SK-N-SH treated with all-trans-retinoic acid at 6 μM for 48 hours (cell line): Measurements from ENCODE around the gene DMD.

Source experiments
- ESRRG ChIP-seq: fragments of 250-450 bp; sonication (Bioruptor Pico); IDR thresholded peaks from 2 replicates; pipeline ENCODE4 v1.6.1; 2021; ENCODE audit warnings: mild to moderate bottlenecking
- PATZ1 ChIP-seq: fragments of 250-450 bp; sonication (Bioruptor Pico); IDR thresholded peaks from 2 replicates; pipeline ENCODE4 v1.8.0; 2020; ENCODE audit warnings: mild to moderate bottlenecking, moderate library complexity, borderline replicate concordance
- POU6F1 ChIP-seq: fragments of 250-450 bp; sonication (Bioruptor Pico); IDR thresholded peaks from 2 replicates; pipeline ENCODE4 v1.8.0; 2021; ENCODE audit warnings: low read depth, mild to moderate bottlenecking, moderate library complexity, borderline replicate concordance
- SNAI2 ChIP-seq: fragments of 250-450 bp; sonication (Bioruptor Pico); IDR thresholded peaks from 2 replicates; pipeline ENCODE4 v1.5.0; 2020; ENCODE audit warnings: mild to moderate bottlenecking, moderate library complexity
- TCF4 ChIP-seq: fragments of 250-450 bp; sonication (Bioruptor Pico); IDR thresholded peaks from 2 replicates; pipeline ENCODE4 v1.8.0; 2021; ENCODE audit warnings: mild to moderate bottlenecking, moderate library complexity, borderline replicate concordance
- TOX ChIP-seq: fragments of 250-450 bp; sonication (Bioruptor Pico); IDR thresholded peaks from 2 replicates; pipeline ENCODE4 v1.8.0; 2021; ENCODE audit warnings: mild to moderate bottlenecking, moderate library complexity, borderline replicate concordance
- ZC3H10 ChIP-seq: fragments of 250-450 bp; sonication (Bioruptor Pico); IDR thresholded peaks from 2 replicates; pipeline ENCODE4 v1.5.1; 2021; ENCODE audit warnings: mild to moderate bottlenecking, moderate library complexity
- ZFP3 ChIP-seq: fragments of 250-450 bp; sonication (Bioruptor Pico); IDR thresholded peaks from 2 replicates; pipeline ENCODE4 v1.5.0; 2020; ENCODE audit warnings: mild to moderate bottlenecking, moderate library complexity
- ZFP30 ChIP-seq: fragments of 450-650 bp; formaldehyde crosslinking; IDR thresholded peaks from 2 replicates; pipeline ENCODE4 v1.5.0; 2022; ENCODE audit warnings: mild to moderate bottlenecking, moderate library complexity
- ZNF70 ChIP-seq: fragments of 450-650 bp; formaldehyde crosslinking; IDR thresholded peaks from 2 replicates; pipeline ENCODE4 v1.5.0; 2020; ENCODE audit warnings: mild to moderate bottlenecking, moderate library complexity
- TF ChIP-seq, protein P1 (sequence below): fragments of 250-450 bp; sonication (Bioruptor Pico); IDR thresholded peaks from 2 replicates; pipeline ENCODE4 v1.5.0; 2020; ENCODE audit warnings: mild to moderate bottlenecking, moderate library complexity

DNA sequence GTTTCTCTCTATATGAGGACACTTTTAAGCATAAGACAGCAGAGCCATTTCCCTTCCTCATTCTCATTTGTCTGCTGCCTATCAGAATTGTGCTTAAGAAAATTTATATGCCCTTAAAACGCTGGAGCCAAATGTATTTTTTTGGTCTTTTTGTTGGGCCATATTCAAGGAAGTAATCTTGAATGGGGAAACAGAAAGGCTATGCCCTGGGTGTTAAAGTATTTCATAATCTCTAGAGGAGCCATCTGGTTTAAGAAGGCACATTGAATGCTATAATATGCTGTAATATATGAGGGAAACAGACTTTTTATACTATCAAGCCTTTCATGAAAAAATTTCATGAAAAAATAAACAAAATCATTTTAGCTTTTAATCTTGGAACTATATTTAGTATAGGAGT, 4.3 kb downstream of the DMD start:
- TF ChIP-seq ZFP3 (CRISPR knock-in tag) (no peak), TOX (CRISPR knock-in tag) (no peak), PATZ1 (CRISPR knock-in tag) (no peak), ZFP30 (no peak), ZNF70 (CRISPR knock-in tag) (no peak), ESRRG (CRISPR knock-in tag) (no peak), SNAI2 (CRISPR knock-in tag) (no peak), POU6F1 (CRISPR knock-in tag) (no peak), TCF4 (CRISPR knock-in tag) (no peak), ZC3H10 (CRISPR knock-in tag) (no peak)
- TF ChIP-seq, protein P1, sequence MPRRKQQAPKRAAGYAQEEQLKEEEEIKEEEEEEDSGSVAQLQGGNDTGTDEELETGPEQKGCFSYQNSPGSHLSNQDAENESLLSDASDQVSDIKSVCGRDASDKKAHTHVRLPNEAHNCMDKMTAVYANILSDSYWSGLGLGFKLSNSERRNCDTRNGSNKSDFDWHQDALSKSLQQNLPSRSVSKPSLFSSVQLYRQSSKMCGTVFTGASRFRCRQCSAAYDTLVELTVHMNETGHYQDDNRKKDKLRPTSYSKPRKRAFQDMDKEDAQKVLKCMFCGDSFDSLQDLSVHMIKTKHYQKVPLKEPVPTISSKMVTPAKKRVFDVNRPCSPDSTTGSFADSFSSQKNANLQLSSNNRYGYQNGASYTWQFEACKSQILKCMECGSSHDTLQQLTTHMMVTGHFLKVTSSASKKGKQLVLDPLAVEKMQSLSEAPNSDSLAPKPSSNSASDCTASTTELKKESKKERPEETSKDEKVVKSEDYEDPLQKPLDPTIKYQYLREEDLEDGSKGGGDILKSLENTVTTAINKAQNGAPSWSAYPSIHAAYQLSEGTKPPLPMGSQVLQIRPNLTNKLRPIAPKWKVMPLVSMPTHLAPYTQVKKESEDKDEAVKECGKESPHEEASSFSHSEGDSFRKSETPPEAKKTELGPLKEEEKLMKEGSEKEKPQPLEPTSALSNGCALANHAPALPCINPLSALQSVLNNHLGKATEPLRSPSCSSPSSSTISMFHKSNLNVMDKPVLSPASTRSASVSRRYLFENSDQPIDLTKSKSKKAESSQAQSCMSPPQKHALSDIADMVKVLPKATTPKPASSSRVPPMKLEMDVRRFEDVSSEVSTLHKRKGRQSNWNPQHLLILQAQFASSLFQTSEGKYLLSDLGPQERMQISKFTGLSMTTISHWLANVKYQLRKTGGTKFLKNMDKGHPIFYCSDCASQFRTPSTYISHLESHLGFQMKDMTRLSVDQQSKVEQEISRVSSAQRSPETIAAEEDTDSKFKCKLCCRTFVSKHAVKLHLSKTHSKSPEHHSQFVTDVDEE (CRISPR knock-in tag) = no peak
